Measurements from ENCODE around the gene HSPA4. TPM values are rescaled to one million over a fixed set of nuclear protein-coding genes. Genes with fewer than 3 reads are reported as not detected.

Gene HSPA4
- total RNA-seq, 4 donors from 2014 or later: 48.1 to 84.0 (median 72.3) TPM

GRCh38 chr5:133120156-133120750 is 68.4 kb downstream of the HSPA4 start:
- no peak overlapping the region for H3K4me3 ChIP-seq
- 70% methylated on average over 2 of the region's 7 CpGs; no CpG with 5 or more reads in 1 of the 2 donors for WGBS, 2 donors (ENCODE audit: low coverage in 1 of 2)
- TF ChIP-seq EP300 (IDR thresholded peaks at IDR 0.05): no peak
- no peak for TF ChIP-seq CTCF (IDR thresholded peaks at IDR 0.05)
- TF ChIP-seq POLR2AphosphoS5 (IDR thresholded peaks at IDR 0.05): no peak
- no peak for TF ChIP-seq POLR2A (IDR thresholded peaks at IDR 0.05)
- no peaks in the 10 kb centered on the region for H3K36me3 ChIP-seq
- H3K4me1 ChIP-seq: no peaks in the 10 kb centered on the region
- H3K9me3 ChIP-seq: no peaks in the 10 kb centered on the region
- ATAC-seq: no peak
- H3K27ac ChIP-seq: no peak overlapping the region
- no peaks in the 10 kb centered on the region for H3K27me3 ChIP-seq

- WGBS, 2 donors (ENCODE audit: low coverage in 1 of 2): 63 to 83% methylated on average over 1 to 2 of the region's 2 CpGs
- Histone ChIP-seq H3K4me3 (no peak overlapping the region), H3K4me1 (no peaks in the 10 kb centered on the region), H3K36me3 (no peaks in the 10 kb centered on the region), H3K27me3 (no peaks in the 10 kb centered on the region), H3K9me3 (no peaks in the 10 kb centered on the region), H3K27ac (no peak overlapping the region)
- TF ChIP-seq POLR2AphosphoS5 (IDR thresholded peaks at IDR 0.05) (no peak), POLR2A (IDR thresholded peaks at IDR 0.05) (no peak), CTCF (IDR thresholded peaks at IDR 0.05) (no peak), EP300 (IDR thresholded peaks at IDR 0.05) (no peak)
- no peak for ATAC-seq
Measured at GRCh38 chr5:133121080-133121479, 69.3 kb downstream of the HSPA4 start.

- TF ChIP-seq EP300 (IDR thresholded peaks at IDR 0.05) (no peak), POLR2AphosphoS5 (IDR thresholded peaks at IDR 0.05) (no peak), POLR2A (IDR thresholded peaks at IDR 0.05) (no peak), CTCF (IDR thresholded peaks at IDR 0.05) (no peak)
- no peaks in the 10 kb centered on the region for H3K36me3 ChIP-seq
- H3K4me3 ChIP-seq: no peak overlapping the region
Measured at GRCh38 chr5:133121611-133122150, 69.9 kb downstream of the HSPA4 start.

GRCh38 chr5:133122711-133123110 is 70.9 kb downstream of the HSPA4 start:
- TF ChIP-seq POLR2AphosphoS5 (IDR thresholded peaks at IDR 0.05) (no peak), POLR2A (IDR thresholded peaks at IDR 0.05) (no peak), EP300 (IDR thresholded peaks at IDR 0.05) (no peak), CTCF (IDR thresholded peaks at IDR 0.05) (no peak)
- no peak for ATAC-seq
- no peak overlapping the region for H3K27ac ChIP-seq
- H3K36me3 ChIP-seq: no peaks in the 10 kb centered on the region
- 53 to 71% methylated on average over 3 of the region's 4 CpGs for WGBS, 2 donors (ENCODE audit: low coverage in 1 of 2)
- no peaks in the 10 kb centered on the region for H3K27me3 ChIP-seq
- no peaks in the 10 kb centered on the region for H3K9me3 ChIP-seq
- H3K4me1 ChIP-seq: no peaks in the 10 kb centered on the region
- no peak overlapping the region for H3K4me3 ChIP-seq

More at GRCh38 chr5:133121611-133122150, 69.9 kb downstream of the HSPA4 start:
- no peak for ATAC-seq
- Histone ChIP-seq H3K27ac (no peak overlapping the region), H3K4me1 (no peaks in the 10 kb centered on the region), H3K9me3 (no peaks in the 10 kb centered on the region), H3K27me3 (no peaks in the 10 kb centered on the region)
- WGBS, 2 donors (ENCODE audit: low coverage in 1 of 2): 75 to 100% methylated on average over 1 to 4 of the region's 9 CpGs

GRCh38 chr5:133123297-133123696 is 71.5 kb downstream of the HSPA4 start:
- Histone ChIP-seq H3K27me3 (no peaks in the 10 kb centered on the region), H3K36me3 (no peaks in the 10 kb centered on the region), H3K4me1 (no peaks in the 10 kb centered on the region), H3K9me3 (no peaks in the 10 kb centered on the region), H3K27ac (no peak overlapping the region), H3K4me3 (no peak overlapping the region)
- WGBS, 2 donors (ENCODE audit: low coverage in 1 of 2): 100% methylated on average over 1 of the region's 2 CpGs; no CpG with 5 or more reads in 1 of the 2 donors
- TF ChIP-seq POLR2AphosphoS5 (IDR thresholded peaks at IDR 0.05) (no peak), EP300 (IDR thresholded peaks at IDR 0.05) (no peak), POLR2A (IDR thresholded peaks at IDR 0.05) (no peak), CTCF (IDR thresholded peaks at IDR 0.05) (no peak)
- ATAC-seq: no peak
